IPS DF 4.7 (cell line): ENCODE measurements around the gene FERMT1.
"Not testable (repeated sequence)": the region's sequence is repeated elsewhere in the genome, so short reads cannot be mapped to it uniquely, and the experiment has no call there.

ENCODE experiments used
- DNase-seq: peaks from one replicate; pipeline ENCODE4 v3.0.0-alpha.2; 2013; ENCODE audit warnings: low spot score; ENCODE audit errors: extremely low read depth

Gene FERMT1

GRCh38 chr20:6115221-6115895, 7.5 kb downstream of the FERMT1 start:
- DNase-seq, result no peak

DNA sequence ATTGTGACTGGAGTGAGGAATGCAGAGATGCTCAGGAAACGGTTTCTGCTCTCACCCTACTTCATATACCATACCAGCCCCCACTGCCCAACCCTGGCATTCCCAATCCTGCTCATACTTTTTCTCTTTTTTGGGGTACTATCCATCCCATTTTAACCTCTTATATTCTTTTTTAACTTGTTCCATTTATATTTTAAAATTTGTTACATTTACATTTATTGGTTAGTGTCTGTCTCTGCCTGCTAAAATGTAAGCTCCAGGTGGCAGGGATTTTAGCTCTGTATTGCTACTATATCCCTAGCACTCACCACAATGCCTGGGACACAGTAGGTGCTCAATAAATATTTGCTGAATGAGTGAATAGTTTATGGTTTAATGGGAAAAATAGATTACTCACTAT, 8.1 kb downstream of the FERMT1 start:
- no peak for DNase-seq

GRCh38 chr20:6113951-6114350, 8.9 kb downstream of the FERMT1 start:
- no peak for DNase-seq

- not testable (repeated sequence) for DNase-seq
These were observed 9.9 kb downstream of the FERMT1 start for GRCh38 chr20:6112965-6113364.

GRCh38 chr20:6108330-6108729, 14.5 kb downstream of the FERMT1 start:
- DNase-seq, result no peak

DNA sequence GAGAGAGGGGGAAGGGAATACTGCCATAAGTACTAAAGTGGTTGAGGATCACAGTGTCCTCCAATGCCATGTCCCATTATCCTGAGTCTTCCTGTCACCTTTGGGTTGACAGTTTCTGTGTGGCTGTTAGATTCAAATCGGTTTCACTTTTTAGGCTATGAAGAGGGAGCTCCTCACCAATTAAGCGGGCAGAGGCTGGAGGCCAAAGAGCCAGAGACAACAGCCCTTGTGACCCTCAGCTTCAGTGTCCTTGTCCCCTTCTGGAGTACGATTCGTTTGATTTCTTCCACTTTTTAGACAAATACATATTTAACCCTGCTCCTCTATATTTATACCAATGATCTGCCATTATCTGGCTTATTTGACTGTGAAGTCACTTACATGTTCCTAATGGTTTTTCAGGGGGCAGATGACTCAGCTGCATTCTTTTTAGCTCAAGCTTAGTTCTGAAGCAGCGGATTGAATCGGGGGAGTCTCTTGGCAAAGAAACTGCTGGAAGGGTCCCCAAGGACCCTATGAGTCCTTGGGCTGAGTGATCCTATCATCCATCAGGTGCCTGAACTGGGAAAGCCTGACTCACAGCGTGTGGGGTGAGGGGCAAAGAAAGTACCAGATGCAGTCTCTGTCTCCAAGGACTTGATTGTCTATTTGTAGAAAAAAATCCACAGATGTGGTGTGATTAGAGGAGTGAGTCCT, 18.2 kb downstream of the FERMT1 start:
- DNase-seq, result no peak

- DNase-seq, result no peak
These were observed 19.5 kb downstream of the FERMT1 start for GRCh38 chr20:6103301-6103700.

DNA sequence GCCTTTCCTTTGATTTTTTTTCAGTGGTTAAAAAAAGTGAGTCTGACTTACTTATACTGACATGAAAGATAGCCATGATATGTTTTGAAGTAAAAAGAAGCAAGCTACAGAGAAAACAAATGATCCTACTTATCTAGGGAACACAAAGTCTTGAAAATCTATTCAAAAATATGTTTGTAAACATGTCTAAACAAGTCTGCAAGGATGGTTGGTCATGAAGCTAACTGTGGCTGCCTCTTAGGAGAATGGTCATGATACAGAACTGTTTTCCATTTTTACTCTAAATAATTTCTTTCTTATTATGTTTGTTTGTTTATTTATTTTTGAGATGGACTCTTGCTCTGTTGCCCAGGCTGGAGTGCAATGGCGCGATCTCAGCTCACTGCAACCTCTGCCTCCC, 21.5 kb downstream of the FERMT1 start:
- DNase-seq, result no peak

- no peak for DNase-seq
These were observed 22.6 kb downstream of the FERMT1 start for GRCh38 chr20:6100246-6100645.

DNA sequence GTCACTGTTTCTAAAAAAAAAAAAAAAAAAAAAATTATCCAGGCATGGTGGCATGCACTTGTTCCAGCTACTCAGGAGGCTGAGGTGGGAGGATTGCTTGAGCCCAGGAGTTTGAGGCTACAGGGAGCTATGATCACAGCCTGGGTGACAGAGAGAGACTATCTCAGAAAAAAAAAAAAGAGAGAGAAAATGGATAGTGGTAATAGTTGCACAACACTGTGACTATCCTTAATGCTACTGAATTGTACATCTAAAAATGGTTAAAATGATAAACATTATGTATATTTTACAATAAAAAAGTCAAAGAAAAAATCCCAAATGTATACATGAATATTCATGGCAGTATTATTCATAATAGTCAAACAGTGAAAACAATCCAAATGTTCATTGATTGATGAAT, 23.0 kb downstream of the FERMT1 start:
- DNase-seq, result no peak

DNA sequence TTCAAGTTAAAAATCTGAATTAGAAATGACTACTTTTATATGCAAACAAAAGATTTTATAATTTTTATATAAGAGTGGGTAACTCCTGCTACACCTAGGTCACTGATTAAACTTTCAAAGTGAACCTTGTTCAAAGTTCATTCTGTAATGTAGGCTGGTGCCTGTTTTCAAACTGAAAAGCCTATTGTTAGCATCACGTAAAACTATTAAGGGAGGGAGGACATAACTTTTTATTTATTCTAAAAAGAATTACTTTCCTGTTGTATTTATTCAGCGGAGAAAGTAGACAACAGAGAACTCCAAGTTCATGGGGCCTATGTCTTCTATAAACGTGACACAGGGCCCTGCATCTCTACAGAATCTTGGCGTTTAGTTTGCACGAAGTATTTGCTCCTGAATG, 27.4 kb downstream of the FERMT1 start:
- DNase-seq, result no peak

GRCh38 chr20:6094565-6094964, 28.3 kb downstream of the FERMT1 start:
- DNase-seq, result no peak

DNA sequence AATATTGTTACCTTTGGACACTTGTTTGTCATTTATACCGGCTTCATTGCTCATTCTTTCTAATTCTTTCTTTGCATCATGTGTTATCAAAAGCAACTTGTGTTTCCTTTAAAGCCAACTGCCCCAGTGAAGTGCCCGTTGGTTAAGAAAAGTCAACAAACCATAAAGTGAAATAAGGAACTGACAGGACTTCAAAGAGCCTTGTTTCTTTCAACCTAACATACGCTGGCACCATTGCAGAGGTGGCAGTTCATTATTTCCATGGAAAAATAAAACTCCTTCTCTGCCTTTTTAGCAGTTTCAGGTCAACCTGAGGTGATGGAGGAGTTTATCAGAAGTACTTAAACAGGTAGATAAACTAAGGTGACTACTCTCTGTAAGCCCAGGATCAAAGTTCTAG, 28.8 kb downstream of the FERMT1 start:
- DNase-seq, result no peak

- DNase-seq, result no peak
These were observed 31.2 kb downstream of the FERMT1 start for GRCh38 chr20:6091661-6092060.

DNA sequence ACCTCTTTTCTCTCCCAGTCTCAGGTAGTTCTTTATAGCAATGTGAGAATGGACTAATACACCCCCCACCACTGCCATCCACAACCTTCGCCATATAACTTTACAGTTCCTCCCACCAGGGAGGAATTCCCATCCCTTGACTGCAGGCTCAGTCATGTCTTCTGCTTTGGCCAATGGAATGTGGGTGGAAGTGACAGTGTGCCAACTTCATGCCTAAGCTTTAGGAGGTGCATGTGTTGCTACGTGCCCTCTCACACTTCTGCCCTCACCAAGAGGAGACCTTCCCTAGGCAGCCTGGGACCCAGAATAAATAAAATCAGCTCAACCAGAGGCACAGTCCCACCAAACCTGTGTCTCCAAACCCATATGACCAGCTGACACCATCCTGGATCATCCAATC, 36.0 kb downstream of the FERMT1 start:
- no peak for DNase-seq

DNA sequence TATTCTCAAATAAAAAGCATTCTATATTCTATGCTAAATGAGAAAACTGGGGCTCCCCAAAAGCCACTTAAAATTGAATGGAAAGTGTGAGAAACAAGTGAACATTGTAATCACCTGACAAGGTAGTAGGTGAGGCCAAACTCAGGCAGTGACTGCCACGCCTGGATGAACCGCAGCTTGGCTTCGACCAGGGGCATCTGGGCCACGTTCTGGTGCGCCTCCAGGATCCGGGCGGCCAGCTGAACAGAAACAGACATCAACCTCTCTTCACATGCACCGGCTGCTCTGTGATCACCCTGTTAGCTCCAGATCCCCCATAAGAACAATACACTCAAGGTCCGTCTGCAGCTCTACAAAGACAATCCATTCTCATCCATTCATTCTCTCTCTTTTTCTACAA, 38.9 kb downstream of the FERMT1 start:
- no peak for DNase-seq

GRCh38 chr20:6081236-6081635, 41.6 kb downstream of the FERMT1 start:
- DNase-seq, result no peak

GRCh38 chr20:6079016-6079415, 43.8 kb downstream of the FERMT1 start:
- no peak for DNase-seq

GRCh38 chr20:6075428-6076219, 47.2 kb downstream of the FERMT1 start:
- no peak for DNase-seq

GRCh38 chr20:6074784-6075183, 48.0 kb downstream of the FERMT1 start:
- no peak for DNase-seq

- DNase-seq, result no peak
These were observed 48.7 kb downstream of the FERMT1 start for GRCh38 chr20:6074145-6074561.
